Neural cell (in vitro differentiated cells): ENCODE data around the gene PLOD3.

Experiments
- EZH2 ChIP-seq: fragments of 200-600, 300-800 bp; shearing (Covaris generic), sonication (generic); IDR thresholded peaks from 2 replicates; pipeline ENCODE4 v1.6.1; 2014; ENCODE audit warnings: antibody characterized with exemption, low read length, borderline replicate concordance, mild to moderate bottlenecking; ENCODE audit not compliant: insufficient read depth, poor library complexity, severe bottlenecking
- MXI1 ChIP-seq: fragments of 450-650 bp; conservative IDR thresholded peaks from 2 replicates; pipeline ENCODE4 v1.6.1; 2014; ENCODE audit warnings: antibody characterized with exemption, mild to moderate bottlenecking; ENCODE audit not compliant: poor library complexity, severe bottlenecking
- POLR2AphosphoS5 ChIP-seq: IDR thresholded peaks from 2 replicates; pipeline ENCODE4 v1.6.1; 2012
- SMC3 ChIP-seq: fragments of 450-650 bp; conservative IDR thresholded peaks from 2 replicates; pipeline ENCODE4 v1.6.1; 2014; ENCODE audit warnings: antibody characterized with exemption, mild to moderate bottlenecking, moderate library complexity; ENCODE audit not compliant: poor library complexity
- TF ChIP-seq, protein P1 (sequence below): fragments of 450-650 bp; IDR thresholded peaks from 2 replicates; pipeline ENCODE4 v1.5.1; 2014; ENCODE audit warnings: antibody characterized with exemption, mild to moderate bottlenecking, moderate library complexity; ENCODE audit not compliant: poor library complexity, severe bottlenecking
- TF ChIP-seq, protein P2 (sequence below): IDR thresholded peaks from 2 replicates; pipeline ENCODE4 v1.6.1; 2012; ENCODE audit warnings: borderline replicate concordance

DNA sequence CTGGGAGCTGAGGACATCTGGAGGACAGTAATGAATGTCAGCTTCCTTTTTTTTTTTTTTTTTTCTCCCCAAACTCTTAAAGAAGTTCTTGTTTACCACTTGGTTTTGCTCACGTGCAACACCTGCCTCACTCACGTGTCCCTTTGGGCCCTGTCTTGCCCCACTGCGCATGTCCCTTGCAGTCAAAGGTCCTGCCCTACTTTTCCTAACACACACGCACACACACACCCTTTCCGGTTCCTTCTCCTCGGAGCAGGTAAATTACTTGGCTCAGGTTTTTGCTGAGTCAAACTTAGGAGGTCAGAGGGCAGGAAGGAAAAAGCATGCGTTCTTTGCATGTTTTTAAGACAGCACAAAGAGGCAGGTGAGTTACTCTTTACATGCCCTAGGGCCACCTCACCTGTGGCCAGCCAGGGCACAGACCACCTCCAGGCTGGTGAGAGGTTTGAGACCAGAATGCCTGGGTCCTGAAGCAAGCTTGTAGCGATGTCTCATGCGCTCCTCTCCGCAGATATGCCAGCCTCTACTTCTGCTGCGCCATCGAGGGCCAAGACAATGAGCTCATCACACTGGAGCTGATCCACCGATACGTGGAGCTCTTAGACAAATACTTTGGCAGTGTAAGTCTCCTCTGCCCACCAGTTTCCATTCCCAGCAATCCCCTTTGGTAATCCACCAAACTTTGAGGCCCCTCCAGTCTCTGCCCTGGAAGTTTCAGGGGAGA lies 60.4 kb downstream of the PLOD3 start:
- TF ChIP-seq, protein P1, sequence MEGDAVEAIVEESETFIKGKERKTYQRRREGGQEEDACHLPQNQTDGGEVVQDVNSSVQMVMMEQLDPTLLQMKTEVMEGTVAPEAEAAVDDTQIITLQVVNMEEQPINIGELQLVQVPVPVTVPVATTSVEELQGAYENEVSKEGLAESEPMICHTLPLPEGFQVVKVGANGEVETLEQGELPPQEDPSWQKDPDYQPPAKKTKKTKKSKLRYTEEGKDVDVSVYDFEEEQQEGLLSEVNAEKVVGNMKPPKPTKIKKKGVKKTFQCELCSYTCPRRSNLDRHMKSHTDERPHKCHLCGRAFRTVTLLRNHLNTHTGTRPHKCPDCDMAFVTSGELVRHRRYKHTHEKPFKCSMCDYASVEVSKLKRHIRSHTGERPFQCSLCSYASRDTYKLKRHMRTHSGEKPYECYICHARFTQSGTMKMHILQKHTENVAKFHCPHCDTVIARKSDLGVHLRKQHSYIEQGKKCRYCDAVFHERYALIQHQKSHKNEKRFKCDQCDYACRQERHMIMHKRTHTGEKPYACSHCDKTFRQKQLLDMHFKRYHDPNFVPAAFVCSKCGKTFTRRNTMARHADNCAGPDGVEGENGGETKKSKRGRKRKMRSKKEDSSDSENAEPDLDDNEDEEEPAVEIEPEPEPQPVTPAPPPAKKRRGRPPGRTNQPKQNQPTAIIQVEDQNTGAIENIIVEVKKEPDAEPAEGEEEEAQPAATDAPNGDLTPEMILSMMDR, result no peak
- TF ChIP-seq SMC3 (no peak), MXI1 (no peak), EZH2 (no peak), POLR2AphosphoS5 (no peak)
- TF ChIP-seq, protein P2, sequence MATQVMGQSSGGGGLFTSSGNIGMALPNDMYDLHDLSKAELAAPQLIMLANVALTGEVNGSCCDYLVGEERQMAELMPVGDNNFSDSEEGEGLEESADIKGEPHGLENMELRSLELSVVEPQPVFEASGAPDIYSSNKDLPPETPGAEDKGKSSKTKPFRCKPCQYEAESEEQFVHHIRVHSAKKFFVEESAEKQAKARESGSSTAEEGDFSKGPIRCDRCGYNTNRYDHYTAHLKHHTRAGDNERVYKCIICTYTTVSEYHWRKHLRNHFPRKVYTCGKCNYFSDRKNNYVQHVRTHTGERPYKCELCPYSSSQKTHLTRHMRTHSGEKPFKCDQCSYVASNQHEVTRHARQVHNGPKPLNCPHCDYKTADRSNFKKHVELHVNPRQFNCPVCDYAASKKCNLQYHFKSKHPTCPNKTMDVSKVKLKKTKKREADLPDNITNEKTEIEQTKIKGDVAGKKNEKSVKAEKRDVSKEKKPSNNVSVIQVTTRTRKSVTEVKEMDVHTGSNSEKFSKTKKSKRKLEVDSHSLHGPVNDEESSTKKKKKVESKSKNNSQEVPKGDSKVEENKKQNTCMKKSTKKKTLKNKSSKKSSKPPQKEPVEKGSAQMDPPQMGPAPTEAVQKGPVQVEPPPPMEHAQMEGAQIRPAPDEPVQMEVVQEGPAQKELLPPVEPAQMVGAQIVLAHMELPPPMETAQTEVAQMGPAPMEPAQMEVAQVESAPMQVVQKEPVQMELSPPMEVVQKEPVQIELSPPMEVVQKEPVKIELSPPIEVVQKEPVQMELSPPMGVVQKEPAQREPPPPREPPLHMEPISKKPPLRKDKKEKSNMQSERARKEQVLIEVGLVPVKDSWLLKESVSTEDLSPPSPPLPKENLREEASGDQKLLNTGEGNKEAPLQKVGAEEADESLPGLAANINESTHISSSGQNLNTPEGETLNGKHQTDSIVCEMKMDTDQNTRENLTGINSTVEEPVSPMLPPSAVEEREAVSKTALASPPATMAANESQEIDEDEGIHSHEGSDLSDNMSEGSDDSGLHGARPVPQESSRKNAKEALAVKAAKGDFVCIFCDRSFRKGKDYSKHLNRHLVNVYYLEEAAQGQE, result no peak
